Activated gamma-delta T cell treated with Interleukin-2 at 50 U/mL for 16 hours (primary cell): ENCODE data around the gene SCAMP2.
"Not testable (repeated sequence)": the region's sequence is repeated elsewhere in the genome, so short reads cannot be mapped to it uniquely, and the experiment has no call there.

Experiments
- DNase-seq: peaks from one replicate; pipeline ENCODE4 v3.0.0-alpha.2; 2020

Gene SCAMP2, protein sequence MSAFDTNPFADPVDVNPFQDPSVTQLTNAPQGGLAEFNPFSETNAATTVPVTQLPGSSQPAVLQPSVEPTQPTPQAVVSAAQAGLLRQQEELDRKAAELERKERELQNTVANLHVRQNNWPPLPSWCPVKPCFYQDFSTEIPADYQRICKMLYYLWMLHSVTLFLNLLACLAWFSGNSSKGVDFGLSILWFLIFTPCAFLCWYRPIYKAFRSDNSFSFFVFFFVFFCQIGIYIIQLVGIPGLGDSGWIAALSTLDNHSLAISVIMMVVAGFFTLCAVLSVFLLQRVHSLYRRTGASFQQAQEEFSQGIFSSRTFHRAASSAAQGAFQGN

DNA sequence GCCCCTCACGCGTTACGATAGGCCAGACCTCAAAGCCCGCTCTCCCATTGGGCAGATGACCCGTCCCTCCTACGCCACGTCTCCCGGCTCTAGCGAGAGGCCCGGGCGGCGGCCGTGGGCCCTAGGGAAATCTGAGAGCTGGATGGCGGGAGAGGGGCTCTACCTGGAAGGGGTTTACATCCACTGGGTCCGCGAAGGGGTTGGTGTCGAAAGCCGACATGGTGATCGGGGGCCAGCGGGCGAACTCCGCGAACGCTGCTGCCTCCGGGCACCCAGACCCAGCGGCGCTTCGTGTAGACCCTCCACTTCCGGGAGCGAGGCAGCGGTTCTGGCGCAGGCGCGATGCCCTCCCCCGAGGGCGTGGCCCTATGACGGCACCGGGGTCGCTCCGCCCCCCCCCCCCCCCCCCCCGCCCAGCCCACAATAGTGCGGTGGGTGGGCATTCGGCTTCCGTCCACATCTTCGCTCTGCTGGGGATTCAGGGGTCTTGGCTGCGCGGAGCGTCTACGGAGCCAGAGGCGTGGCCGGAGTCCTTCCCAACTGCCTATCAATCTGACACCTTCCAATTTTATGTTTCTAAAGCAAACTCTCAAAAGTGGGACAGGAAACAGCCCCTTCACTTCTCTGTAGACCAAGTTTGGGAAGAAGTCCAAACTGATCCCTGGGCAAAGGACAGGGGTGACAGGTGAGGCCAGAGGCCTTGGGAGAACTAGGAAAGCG is at the start of gene SCAMP2:
TSS of gene SCAMP2 (minus strand) at position 330 of the 720 bp plus-strand sequence. CDS start at position 220, 110 bp downstream.
- peak; percentile 90 for DNase-seq

DNA sequence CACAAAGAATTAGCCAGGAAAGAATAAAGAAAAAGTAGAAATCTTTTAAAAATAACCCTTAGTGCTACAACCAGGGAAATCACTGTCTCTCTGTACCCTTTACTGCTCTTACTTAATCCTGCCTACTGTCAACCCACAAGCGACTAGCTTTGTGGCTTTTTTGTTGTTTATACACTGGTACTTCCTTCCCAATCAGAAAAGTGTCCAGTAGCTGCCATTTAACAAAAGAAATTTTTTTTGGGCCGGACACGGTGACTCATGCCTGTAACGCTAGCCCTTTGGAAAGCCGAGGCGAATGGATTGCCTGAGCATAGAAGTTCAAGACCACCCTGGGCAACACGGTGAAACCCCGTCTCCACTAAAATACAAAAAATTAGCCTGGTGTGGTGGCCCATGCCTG is 47.3 kb upstream of the SCAMP2 start:
- DNase-seq, result no peak

DNA sequence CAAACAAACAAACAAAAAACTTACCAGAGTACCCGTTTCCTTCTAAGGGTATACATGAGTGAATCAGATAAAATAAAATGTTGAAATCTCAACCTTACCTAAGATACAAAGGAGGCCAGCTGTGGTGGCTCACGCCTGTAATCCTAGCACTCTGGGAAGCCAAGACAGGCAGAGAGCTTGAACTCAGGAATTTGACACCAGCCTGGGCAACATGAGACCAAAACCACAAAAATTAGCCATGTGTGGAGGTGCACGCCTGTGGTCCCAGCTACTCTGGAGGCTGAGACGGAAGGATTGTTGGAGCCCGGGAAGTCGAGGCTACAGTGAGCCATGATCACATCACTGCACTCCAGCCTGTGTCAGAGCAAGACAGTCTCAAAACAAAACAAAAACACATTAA is 44.5 kb upstream of the SCAMP2 start:
- no peak for DNase-seq

DNA sequence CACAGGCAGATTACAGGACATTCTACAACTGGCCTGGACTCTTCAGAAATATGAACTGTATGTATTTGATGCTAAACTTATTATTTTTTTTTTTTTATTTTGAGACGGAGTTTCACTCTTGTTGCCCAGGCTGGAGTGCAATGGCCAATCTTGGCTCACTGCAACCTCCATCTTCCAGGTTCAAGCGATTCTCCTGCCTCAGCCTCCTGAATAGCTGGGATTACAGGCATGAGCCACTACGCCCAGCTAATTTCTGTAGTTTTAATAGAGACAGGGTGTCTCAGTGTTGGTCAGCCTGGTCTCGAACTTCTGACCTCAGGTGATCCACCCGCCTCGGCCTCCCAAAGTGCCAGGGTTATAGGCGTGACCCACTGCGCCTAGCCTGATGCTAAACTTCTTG is 40.6 kb upstream of the SCAMP2 start:
- not testable (repeated sequence) for DNase-seq

DNA sequence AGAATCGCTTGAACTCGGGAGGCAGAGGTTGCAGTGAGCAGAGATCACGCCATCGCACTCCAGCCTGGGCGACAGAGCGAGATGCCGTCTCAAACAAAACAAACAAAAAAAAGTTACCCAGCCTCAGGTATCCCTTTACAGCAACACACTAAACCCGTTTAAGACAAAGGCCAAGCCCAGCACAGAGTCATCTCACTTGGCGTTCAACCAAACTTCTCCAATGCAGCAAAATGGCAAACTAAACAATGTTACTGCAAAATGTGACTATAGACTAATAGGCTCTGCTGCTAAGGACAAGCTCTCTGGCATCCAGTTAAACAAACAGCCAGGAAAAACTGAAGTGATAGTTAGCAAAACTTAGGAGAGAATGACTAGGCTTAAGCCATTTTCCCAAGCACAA is 39.9 kb upstream of the SCAMP2 start:
- no peak for DNase-seq

DNA sequence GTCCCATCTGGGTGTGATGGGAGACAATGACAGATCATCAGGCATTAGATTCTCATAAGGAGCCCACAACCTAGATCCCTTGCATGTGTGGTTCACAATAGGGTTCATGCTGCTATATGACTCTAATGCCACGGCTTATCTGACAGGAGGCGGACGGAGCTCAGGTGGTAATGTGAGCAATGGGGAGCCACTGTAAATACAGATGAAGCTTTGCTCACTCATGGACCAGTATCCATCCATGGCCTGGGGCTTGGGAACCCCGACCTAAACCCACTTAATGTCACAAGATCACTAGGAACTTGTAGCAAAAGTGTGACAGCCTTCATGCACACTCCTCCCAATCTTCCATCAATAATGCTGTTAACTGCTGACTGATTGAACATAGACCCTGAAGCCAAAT is 35.5 kb upstream of the SCAMP2 start:
- DNase-seq, result no peak

DNA sequence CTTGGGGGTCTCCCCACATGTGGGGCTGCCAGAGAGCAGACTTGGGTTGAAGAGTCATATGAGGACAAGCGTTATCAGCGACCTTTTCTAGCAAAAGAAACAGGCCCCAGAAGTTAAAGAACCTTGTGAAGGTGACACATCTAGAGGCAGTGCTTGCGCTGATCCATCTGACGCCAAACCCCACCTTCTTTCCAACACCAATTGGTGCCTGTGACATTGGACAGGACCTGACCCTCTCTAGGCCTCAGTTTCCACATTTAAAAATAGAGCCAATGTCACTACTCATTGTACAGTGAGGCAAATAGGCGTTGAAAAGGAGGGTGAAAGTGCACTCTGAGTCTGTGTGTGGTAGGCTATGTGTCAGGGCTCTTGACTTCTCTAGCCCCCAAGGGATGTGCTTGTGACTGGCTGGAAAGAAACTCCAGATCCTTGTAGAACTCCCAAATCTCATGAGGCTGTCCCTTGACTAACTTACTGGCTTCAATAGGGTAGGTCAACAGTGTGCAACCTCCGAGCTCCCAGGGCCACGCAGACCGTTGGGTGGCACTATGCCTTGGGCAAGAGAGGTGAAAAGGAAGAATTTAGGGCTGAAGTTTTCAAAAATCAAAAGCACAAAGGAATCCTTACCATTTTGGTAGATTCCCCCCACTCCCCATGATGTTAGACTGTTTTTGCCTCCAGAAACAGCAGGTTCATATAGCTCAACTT is 34.2 kb upstream of the SCAMP2 start:
- no peak for DNase-seq

DNA sequence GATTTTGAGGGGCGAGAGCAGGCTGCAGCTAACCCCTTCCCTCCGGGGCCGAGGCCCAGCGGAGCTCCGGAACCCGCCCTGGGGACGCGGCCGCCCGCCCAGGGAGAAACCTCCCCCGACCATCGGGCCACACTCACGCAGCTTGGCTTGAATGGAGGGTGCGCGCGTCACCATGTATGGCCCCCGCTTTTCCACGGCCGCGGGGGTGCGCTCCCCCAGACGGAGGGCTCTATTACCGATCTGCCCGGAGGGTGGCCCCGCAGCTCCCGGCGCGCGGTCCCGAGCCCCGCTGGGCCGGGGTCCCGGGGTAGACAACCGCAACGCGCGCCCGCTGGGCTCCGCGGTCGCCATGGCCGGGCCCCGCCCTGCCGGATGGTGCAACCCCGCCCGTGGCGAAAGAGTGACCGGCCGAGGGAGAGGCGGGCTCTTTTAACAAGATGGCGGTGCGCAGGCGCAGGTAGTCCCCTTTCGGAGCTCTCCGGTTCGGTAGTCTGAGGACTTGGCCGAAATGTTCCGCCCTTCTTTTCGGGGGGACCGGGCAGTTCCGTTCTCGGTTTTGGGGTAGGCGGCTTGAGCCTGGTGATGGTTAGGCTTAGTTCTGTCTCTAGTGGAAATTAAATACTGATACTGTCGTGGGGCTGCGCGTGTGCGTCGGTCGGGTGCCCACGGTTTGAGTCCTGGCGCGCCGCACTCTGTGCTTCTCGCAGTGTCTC is 33.4 kb upstream of the SCAMP2 start, which contains the start of gene FAM219B:
TSS of gene FAM219B (minus strand) at position 402 of the 713 bp plus-strand sequence. CDS start at position 351, 51 bp downstream.
- DNase-seq, result peak; percentile 68

DNA sequence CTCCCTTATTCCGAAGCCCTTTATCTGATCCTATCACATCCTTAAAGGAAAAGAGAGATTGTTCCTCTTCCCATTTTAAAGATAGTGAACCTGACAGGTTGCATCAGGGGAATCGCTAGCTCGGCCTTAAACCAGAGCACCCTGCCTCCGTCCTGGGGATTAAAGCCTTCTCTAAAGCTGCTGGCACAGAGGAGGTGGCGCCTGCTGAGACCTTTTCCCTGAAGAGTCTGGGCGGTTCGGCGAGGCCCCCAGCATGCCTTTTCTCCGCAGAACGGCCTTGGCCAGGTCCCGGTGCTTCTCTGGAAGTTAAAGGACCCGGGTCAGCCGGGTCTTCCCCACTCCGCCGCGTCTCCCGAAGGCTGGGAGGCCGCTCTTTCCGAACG is 32.9 kb upstream of the SCAMP2 start:
- DNase-seq, result peak; percentile 25

DNA sequence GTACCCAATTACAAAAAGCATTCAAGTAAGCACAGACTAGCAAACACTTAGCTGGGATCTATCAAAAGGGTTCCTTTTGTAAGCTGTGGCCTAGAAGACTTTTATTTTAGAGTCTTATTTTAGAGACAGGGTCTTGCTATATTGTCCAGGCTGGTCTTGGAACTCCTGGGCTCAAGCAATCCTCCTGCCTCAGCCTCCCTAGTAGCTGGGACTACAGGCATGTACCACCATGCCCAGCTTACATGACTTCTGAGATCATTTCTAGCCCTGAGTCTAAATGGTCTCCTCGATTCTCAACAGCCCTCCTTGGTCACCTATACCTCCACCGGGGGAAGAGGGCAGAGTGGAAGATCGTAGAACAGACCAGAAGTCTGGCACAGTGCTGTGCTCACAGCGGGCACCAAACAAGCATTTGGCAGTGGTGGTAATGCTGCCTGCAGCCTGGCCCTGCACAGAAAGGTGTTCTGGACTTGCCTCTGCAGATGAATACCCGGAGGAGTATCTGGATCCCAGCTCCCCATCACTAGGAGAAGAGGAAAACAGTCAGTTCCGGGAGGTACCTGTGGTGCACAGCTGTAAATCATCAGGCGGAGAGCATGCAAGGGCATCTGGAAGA is 31.1 kb upstream of the SCAMP2 start:
- DNase-seq, result no peak

DNA sequence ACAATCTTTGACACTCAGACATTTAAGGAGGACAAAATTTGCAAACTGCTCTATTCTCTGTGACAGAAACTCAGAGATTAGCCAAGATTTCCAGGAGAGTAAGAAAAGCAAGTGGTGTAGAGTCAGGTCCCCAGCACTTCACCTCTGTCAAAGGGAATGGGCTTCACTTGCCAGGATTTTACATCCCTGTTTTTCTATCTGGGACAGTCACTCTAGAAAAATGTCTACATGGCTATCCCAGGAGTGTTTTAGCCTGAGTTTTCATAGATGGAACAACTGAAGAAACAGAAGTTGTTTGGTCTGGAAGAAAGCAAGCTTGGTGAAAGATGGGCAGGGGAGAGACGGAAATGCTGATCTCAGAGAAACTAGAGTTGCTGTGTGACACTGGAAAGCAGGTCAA is 30.5 kb upstream of the SCAMP2 start:
- no peak for DNase-seq

DNA sequence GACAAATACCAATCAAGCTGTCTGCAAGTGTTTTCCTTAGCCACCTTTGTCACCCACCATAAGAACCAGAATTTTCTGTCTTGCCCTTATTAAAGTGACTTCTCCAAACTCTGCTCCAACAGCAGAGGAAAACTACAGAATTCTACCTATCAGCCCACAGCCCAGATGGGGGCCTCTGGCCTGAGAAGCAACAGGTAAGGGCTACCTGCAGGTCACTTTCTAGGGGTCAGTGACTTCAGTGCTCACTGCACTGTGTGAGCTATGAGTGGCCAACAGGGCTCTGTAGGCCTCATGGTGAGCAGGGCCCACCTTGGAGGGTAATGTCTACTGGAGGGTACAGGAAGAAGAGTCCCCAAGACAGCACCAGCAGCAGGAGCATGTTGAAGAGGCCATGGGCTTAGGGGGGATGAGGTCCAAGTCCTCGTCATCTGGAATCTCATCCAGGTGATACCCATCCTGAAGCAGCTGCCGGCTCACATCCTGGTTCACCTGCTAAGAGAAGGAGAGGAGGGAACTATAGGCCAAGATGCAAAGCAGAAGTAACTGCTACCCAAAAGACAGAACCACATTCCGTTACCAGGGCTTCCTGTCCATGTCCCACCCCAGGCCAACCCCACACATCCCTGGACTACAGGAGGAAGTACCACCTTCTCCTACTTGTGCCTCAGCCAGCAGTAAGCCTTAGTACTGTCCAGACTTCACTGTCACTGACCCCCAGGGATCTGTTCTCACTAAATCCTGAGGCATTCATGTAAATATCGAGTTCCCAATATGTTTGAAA is 29.3 kb upstream of the SCAMP2 start:
- DNase-seq, result no peak

DNA sequence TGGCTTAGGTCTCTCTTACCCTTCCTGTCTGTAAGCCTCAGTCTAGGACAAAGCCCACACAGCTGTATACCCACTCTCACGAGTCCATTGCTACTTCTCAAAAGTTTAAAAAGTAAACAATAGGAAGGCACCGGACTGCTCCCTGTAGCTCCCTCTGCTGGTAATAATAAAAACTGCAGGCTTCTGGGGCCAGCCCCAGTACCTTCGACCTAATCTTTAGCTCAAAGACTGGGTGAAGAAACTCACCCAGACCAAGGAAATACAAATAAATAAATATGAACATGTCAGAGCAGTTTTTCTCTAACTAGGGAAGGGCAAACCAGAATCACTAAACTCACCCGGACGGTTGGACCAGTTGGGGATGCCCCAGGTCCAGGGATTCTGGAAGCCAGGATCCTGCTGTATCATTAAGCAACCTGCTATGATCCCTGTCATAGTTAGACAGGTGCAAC is 28.5 kb upstream of the SCAMP2 start:
- peak; percentile 63 for DNase-seq

DNA sequence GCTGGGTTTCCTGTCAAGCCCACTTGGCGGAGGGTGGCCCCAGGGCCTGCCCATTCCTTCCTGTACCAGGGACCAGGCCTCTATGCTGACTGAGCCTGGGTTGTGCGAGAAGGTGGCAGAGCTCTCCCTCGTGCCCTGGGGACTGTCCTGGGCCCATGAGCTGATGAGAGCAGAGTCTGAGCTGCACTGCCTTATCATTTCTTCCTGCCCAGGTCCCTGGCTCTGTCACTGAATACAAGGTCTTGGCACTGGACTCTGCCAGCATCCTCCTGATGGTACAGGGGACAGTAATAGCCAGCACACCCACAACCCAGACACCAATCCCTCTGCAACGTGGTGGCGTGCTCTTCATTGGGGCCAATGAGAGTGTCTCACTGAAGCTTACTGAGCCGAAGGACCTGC is 24.1 kb upstream of the SCAMP2 start:
- DNase-seq, result no peak

DNA sequence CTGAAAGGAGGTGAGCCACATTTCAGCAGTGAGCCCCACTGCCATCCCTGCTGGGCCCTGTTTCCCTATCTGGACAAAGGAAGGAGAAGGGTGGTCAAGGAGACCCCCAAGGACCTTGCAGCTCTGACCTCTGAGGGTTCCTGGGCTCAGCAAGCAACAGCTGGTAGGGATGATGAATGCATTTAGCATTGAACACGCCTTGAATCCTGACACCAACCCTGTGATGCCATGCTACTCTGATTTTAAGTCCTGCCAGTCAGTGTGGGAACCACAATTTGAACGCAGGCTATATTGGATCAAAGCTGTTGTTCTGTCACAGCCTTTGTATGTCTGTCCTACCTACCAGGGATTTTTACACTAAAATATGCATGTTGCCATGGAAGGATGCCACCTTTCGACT is 23.2 kb upstream of the SCAMP2 start:
- no peak for DNase-seq

DNA sequence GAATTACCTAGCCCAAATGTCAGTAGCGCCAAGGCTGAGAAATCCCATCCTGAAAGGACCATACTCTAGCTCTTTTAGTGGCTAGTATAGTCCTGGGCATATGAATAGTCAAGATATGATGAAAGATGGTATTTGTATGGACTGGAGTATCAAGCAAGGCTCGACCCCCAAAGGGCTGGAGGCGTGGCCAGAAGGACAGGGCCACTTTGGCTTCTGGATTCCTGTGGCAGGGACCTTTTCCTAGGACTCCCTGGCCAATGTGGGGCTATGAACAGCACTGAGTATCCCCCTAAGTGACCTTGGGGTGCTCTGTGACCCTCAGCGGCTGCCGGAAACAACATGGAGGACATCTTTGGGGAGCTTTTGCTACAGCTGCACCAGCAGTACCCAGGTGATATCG is 22.7 kb upstream of the SCAMP2 start:
- DNase-seq, result no peak

DNA sequence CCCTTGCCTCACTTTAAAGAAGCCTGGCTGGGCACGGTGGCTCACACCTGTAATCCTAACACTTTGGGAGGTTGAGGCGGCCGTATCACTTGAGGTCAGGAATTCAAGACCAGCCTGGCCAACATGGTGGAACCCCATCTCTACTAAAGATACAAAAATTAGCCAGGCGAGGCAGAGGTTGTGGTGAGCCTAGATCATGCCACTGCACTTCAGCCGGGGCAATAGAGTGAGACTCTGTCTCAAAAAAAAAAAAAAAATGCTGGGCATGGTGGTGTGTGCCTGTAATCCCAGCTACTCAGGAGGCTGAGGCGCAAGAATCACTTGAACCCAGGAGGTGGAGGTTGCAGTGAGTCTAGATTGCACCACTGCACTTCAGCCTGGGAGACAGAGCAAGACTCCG is 21.2 kb upstream of the SCAMP2 start:
- not testable (repeated sequence) for DNase-seq

DNA sequence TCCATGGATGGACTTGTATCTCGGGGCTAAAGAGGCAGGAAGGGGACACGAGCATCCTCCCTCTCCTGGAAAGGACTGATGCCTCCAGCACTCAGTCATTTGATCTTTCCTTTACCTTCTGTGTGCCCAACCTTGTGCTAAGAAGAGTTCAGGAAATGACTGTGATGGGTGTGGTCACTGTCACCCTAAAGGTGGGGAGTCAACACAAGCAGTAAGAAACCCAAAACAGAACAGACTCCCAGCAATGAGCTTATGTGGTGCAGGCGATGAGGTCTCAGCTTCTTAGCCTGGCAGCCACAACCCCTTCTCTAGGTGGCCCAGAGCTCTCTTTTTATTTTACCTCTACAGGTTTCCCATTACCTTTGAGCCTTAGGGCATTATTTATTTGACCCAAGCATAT is 20.5 kb upstream of the SCAMP2 start:
- peak; percentile 33 for DNase-seq

DNA sequence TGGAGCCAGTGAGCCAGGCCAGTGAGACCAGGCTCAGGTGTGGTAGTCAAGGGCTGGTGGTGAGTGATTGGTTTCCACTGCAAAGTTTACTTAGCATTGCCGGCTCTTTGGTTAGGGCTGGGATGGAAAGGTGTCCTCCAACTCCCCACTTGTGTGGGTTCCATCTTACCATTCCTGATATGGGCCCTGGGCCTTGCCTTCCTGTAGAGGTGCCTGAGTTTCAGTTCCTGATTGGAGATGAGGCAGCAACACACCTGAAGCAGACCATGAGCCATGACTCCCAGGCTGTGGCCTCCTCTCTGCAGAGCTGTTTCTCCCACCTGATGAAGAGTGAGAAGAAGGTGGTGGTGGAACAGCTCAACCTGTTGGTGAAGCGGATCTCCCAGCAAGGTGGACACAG is 19.8 kb upstream of the SCAMP2 start:
- DNase-seq, result no peak

DNA sequence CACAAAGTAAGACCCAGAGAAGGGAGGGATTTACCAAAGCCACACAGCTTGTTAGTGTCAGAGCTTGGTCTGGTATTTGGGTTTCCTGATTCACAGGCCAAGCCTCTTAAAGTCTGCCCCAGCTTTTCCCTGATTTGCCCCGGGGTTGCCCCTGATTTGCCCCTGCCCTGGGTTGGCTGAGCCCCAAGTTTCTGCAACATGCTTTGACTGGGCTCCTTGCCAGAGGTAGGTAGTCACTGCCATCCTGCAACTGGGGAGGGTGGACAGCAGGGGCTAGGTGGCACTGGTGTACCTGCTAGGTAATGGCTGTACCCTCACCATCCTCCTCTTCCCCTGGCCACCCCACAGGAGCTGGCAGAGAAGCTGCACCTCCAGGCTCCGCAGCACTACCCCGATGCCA is 19.1 kb upstream of the SCAMP2 start:
- DNase-seq, result no peak

DNA sequence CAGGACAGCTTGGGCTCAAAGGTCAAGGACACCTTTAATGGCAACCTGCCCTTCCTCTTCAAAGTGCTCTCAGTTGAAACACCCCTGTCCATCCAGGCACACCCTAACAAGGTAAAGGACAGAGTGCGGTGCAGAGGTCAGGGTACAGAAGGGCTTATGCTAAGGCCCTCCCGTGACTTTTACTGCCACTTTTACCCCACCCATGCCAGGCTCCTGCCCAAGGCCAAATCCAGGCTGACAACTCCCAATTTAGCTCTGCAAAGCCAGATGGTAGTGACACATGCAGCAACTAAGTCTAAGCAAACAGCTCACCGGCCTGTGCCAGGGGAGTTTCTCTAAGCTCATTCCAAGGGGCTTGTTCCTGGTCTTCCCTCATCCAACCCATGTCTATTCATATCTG is 18.3 kb upstream of the SCAMP2 start:
- DNase-seq, result no peak

DNA sequence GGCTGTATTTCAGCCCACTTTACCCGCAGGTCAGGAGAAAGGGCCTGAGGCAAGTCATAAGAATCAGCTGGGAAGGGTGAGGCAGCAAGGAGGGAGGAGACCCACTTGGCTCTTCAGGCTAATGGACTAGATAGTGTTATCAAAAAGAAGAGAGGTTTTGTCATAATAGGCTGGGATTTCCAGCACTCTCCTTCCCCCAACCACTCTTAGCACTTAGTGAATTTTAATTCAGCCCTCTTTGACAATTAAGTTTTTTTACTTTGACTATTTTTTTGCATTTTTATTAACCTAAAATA is 17.4 kb upstream of the SCAMP2 start:
- no peak for DNase-seq
